Mesothelial cell of epicardium (in vitro differentiated cells): ENCODE results near the gene MTOR. TPM values are rescaled to one million over a fixed set of nuclear protein-coding genes. Genes with fewer than 3 reads are reported as not detected.

ENCODE experiments used
- DNase-seq, 2 experiments: peaks; one replicate each; pipeline ENCODE4 v3.0.0; 2021; ENCODE audit warnings: low spot score in 2 of 2; ENCODE audit not compliant: unreplicated experiment in 2 of 2
- H3K27ac Mint-ChIP-seq: 2 replicates; pipeline ENCODE4 v1.8.0; 2021; ENCODE audit warnings: mixed read lengths
- H3K27me3 Mint-ChIP-seq: 2 replicates; pipeline ENCODE4 v1.8.0; 2021; ENCODE audit warnings: low read depth, mixed read lengths
- H3K36me3 Mint-ChIP-seq: 2 replicates; pipeline ENCODE4 v1.8.0; 2021; ENCODE audit warnings: mixed read lengths
- H3K4me1 Mint-ChIP-seq: 2 replicates; pipeline ENCODE4 v1.8.0; 2021; ENCODE audit warnings: mixed read lengths
- H3K4me3 Mint-ChIP-seq: 2 replicates; pipeline ENCODE4 v1.8.0; 2021; ENCODE audit warnings: mild to moderate bottlenecking, moderate library complexity, mixed read lengths
- H3K9me3 Mint-ChIP-seq: 2 replicates; pipeline ENCODE4 v1.8.0; 2021; ENCODE audit warnings: mixed read lengths
- total RNA-seq: library from RNA; stranded (reverse); gene quantifications from 3 replicates; pipeline ENCODE4 v1.2.1, GENCODE V29; 2021
- TF ChIP-seq, protein P1 (sequence below): fragments of 200-600 bp; sonication (generic); IDR thresholded peaks from one replicate; pipeline ENCODE4 v1.5.0; 2021; ENCODE audit warnings: antibody characterized with exemption; ENCODE audit not compliant: unreplicated experiment

The MTOR gene
- total RNA-seq, 1 donor from 2014 or later: 49.3 TPM

- Mint-ChIP-seq H3K27ac (peak overlapping the region; percentile 85), H3K9me3 (no peaks in the 10 kb centered on the region), H3K36me3 (peaks cover 3% of the 10 kb centered on the region), H3K4me1 (peaks cover 16% of the 10 kb centered on the region), H3K27me3 (no peaks in the 10 kb centered on the region), H3K4me3 (peak overlapping the region; percentile 93)
- TF ChIP-seq, protein P1, sequence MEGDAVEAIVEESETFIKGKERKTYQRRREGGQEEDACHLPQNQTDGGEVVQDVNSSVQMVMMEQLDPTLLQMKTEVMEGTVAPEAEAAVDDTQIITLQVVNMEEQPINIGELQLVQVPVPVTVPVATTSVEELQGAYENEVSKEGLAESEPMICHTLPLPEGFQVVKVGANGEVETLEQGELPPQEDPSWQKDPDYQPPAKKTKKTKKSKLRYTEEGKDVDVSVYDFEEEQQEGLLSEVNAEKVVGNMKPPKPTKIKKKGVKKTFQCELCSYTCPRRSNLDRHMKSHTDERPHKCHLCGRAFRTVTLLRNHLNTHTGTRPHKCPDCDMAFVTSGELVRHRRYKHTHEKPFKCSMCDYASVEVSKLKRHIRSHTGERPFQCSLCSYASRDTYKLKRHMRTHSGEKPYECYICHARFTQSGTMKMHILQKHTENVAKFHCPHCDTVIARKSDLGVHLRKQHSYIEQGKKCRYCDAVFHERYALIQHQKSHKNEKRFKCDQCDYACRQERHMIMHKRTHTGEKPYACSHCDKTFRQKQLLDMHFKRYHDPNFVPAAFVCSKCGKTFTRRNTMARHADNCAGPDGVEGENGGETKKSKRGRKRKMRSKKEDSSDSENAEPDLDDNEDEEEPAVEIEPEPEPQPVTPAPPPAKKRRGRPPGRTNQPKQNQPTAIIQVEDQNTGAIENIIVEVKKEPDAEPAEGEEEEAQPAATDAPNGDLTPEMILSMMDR: no peak
- DNase-seq: peak in 1 of 2 experiments; percentile 48
These were observed 203.0 kb downstream of the MTOR start for GRCh38 chr1:11059155-11059967.

DNA sequence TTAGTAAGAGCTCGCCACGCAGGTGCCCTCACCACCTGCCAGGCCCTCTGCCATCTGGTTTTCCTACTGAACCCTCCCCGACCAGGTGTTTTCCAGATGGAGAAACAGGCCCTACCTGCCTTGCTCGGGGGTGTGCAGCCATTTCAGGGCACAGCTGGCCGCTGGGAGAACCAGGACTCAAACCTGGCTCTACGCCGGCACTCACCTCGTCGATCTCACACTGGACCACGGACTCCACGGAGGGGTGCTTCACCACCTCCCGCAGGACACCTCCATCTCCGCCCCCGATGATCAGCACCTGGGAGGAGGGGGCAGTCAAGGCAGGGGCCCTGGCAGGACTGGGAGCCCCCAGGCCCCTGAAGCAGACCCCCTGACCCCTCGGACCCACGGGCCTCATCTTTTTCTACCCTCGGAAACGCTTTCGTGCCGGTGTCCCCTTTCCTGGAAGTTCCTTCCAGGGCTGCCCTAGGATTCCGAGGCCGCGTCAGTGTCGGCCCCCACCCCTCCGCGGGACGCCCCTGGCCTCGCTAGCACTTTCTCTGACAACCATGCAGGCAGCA is 203.7 kb downstream of the MTOR start:
- peak overlapping the region; percentile 85 for H3K27ac Mint-ChIP-seq
- no peak for DNase-seq
- H3K4me1 Mint-ChIP-seq: peaks cover 16% of the 10 kb centered on the region
- H3K4me3 Mint-ChIP-seq: peak overlapping the region; percentile 93
- peaks cover 4% of the 10 kb centered on the region for H3K36me3 Mint-ChIP-seq
- H3K27me3 Mint-ChIP-seq: no peaks in the 10 kb centered on the region
- no peaks in the 10 kb centered on the region for H3K9me3 Mint-ChIP-seq
- TF ChIP-seq, protein P1: no peak

- Mint-ChIP-seq H3K4me3 (peak overlapping the region; percentile 93), H3K9me3 (no peaks in the 10 kb centered on the region), H3K36me3 (peaks cover 4% of the 10 kb centered on the region), H3K4me1 (peaks cover 16% of the 10 kb centered on the region), H3K27ac (no peak overlapping the region), H3K27me3 (no peaks in the 10 kb centered on the region)
- TF ChIP-seq, protein P1: no peak
- no peak for DNase-seq
These were observed 204.3 kb downstream of the MTOR start for GRCh38 chr1:11058026-11058425.

DNA sequence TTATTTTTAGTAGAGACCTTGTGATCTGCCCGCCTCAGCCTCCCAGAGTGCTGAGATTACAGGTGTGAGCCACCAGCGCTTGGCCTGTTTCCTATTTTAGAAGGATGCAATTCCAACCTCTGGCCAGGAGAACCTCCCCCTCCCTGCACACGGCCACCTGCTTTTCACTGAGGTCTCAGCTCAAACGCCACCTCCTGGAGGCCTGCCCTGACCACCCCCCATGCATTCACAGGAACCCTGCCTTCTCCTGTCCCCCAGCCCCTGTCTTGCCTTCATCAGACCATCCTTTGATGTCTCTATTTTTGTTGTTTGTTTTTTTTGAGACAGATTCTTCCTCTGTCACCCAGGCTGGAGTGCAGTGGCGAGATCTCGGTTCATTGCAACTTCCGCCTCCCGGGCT is 204.9 kb downstream of the MTOR start:
- no peak overlapping the region for H3K27ac Mint-ChIP-seq
- peak overlapping the region; percentile 28 for H3K4me3 Mint-ChIP-seq
- H3K27me3 Mint-ChIP-seq: no peaks in the 10 kb centered on the region
- no peaks in the 10 kb centered on the region for H3K9me3 Mint-ChIP-seq
- no peak for DNase-seq
- H3K4me1 Mint-ChIP-seq: peaks cover 16% of the 10 kb centered on the region
- peaks cover 3% of the 10 kb centered on the region for H3K36me3 Mint-ChIP-seq
- TF ChIP-seq, protein P1: no peak

Other genes starting within 250 kb of the MTOR start
- 175 to 184 TPM (median 179 TPM) in 3 replicates for gene TARDBP, start 249.9 kb downstream of the MTOR start, total RNA-seq
- gene MASP2, start 215.3 kb downstream of the MTOR start, total RNA-seq: 0.09 to 0.20 TPM in 2 of 3 replicates, not detected in the other
- 61.4 to 62.1 TPM (median 61.7 TPM) in 3 replicates for gene SRM, start 202.5 kb downstream of the MTOR start, total RNA-seq
- 68.1 to 76.9 TPM (median 73.7 TPM) in 3 replicates for gene EXOSC10, start 162.7 kb downstream of the MTOR start, total RNA-seq
- gene ANGPTL7, start 73.2 kb downstream of the MTOR start, total RNA-seq: not detected in 3 replicates
- gene UBIAD1, start 10.6 kb upstream of the MTOR start, total RNA-seq: 14.6 to 17.3 TPM (median 16.7 TPM) in 3 replicates
- gene DISP3, start 216.6 kb upstream of the MTOR start, total RNA-seq: 1.5 to 2.3 TPM (median 2.2 TPM) in 3 replicates